ENCODE measurements around the gene TNIP1. TPM values are rescaled to one million over a fixed set of nuclear protein-coding genes. Genes with fewer than 3 reads are reported as not detected.

TNIP1 gene
- total and polyA plus RNA-seq, 10 donors = 67.7 to 260 (median 199) TPM

DNA sequence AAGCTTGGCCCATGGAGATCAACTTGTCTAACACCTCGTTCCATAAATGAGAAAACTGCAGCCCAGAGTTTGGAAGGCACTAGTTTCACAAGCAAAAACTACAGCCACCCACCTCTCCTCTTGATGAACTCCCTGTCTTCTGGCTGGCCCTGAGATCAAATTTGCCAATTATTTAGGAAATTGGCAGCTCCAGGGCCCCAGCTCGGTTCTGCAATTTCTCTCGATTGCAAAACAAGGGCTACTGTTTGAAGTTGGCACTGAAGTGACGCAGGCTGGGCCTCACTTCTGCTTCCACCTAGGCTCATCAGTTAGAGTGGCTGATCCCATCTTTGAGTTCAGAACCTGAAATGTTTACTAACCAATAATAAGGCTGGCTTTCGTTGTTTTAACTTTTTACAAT, 64.1 kb downstream of the TNIP1 start:
- TF ChIP-seq POLR2AphosphoS5 (IDR thresholded peaks at IDR 0.05) = peak in 1 of 3 donors; percentile 60
- no peak for TF ChIP-seq POLR2A (IDR thresholded peaks at IDR 0.05)
- TF ChIP-seq, protein P1, sequence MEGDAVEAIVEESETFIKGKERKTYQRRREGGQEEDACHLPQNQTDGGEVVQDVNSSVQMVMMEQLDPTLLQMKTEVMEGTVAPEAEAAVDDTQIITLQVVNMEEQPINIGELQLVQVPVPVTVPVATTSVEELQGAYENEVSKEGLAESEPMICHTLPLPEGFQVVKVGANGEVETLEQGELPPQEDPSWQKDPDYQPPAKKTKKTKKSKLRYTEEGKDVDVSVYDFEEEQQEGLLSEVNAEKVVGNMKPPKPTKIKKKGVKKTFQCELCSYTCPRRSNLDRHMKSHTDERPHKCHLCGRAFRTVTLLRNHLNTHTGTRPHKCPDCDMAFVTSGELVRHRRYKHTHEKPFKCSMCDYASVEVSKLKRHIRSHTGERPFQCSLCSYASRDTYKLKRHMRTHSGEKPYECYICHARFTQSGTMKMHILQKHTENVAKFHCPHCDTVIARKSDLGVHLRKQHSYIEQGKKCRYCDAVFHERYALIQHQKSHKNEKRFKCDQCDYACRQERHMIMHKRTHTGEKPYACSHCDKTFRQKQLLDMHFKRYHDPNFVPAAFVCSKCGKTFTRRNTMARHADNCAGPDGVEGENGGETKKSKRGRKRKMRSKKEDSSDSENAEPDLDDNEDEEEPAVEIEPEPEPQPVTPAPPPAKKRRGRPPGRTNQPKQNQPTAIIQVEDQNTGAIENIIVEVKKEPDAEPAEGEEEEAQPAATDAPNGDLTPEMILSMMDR (IDR thresholded peaks at IDR 0.05 in 8 of 11, conservative IDR thresholded peaks at IDR 0.05 in 3 of 11) = no peak
- peak; percentile 82 for DNase-seq

DNA sequence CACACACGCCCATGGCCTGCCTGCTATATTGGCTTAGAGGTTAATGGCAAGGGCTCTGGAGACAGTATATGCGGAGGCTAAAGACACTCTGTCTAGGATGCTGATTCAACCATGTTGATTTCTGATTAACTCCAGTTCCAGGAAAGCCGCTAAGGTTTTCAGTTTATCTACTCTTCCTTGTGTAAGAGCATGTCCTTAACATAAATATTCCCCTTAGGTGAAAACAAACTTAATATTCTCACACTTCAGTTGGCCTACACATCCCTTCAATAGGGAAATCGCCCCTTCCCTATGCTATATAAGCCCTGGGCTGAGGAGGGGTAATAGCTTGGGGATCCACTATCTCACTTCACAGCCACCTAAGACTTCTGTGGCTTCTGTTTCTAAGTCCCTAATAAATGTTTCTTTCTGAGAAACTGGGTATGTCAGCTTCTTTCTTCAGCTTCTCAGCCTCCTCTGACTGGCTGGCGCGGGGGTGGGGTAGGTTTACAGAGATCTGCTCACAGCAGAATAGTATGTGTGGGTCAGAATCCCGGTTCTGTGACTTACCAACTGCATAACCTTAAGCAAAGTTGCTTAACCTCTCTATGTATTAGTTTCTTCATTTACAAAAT, 64.8 kb downstream of the TNIP1 start:
- Histone ChIP-seq H3K27ac (peak overlapping the region in 4 of 8 donors; percentile 20 to 65 (median 44)), H3K36me3 (no peaks in the 10 kb centered on the region), H3K9me3 (no peaks in the 10 kb centered on the region), H3K4me3 (no peak overlapping the region), H3K4me1 (peaks cover 0 to 45% (median 17%) of the 10 kb centered on the region in 6 donors), H3K27me3 (replicated peaks in 1 of 7) (peaks cover 0 to 9% (median 0%) of the 10 kb centered on the region in 7 donors)
- intact Hi-C loops (cut with DNase I; ENCODE audit: low total_unique reads) = no loop called here
- no peak for DNase-seq
- WGBS, 5 donors = 88 to 94% (median 90%) methylated on average over 7 of the region's 7 CpGs
- TF ChIP-seq POLR2AphosphoS5 (IDR thresholded peaks at IDR 0.05) (no peak), POLR2A (IDR thresholded peaks at IDR 0.05) (no peak)
- TF ChIP-seq, protein P1 (IDR thresholded peaks at IDR 0.05 in 8 of 11, conservative IDR thresholded peaks at IDR 0.05 in 3 of 11) = no peak

More for the DNA sequence above, 64.1 kb downstream of the TNIP1 start:
- no peaks in the 10 kb centered on the region for H3K9me3 ChIP-seq
- intact Hi-C loops (cut with DNase I; ENCODE audit: low total_unique reads) = no loop called here
- H3K4me3 ChIP-seq = peak overlapping the region in 1 of 8 donors; percentile 10
- peaks cover 0 to 52% (median 23%) of the 10 kb centered on the region in 6 donors for H3K4me1 ChIP-seq
- peaks cover 0 to 9% (median 0%) of the 10 kb centered on the region in 7 donors for H3K27me3 ChIP-seq (replicated peaks in 1 of 7)
- WGBS, 5 donors = 51 to 84% (median 66%) methylated on average over 5 of the region's 5 CpGs
- H3K36me3 ChIP-seq = peaks cover 0 to 3% (median 0%) of the 10 kb centered on the region in 6 donors
- peak overlapping the region in 4 of 8 donors; percentile 31 to 65 (median 50) for H3K27ac ChIP-seq

DNA sequence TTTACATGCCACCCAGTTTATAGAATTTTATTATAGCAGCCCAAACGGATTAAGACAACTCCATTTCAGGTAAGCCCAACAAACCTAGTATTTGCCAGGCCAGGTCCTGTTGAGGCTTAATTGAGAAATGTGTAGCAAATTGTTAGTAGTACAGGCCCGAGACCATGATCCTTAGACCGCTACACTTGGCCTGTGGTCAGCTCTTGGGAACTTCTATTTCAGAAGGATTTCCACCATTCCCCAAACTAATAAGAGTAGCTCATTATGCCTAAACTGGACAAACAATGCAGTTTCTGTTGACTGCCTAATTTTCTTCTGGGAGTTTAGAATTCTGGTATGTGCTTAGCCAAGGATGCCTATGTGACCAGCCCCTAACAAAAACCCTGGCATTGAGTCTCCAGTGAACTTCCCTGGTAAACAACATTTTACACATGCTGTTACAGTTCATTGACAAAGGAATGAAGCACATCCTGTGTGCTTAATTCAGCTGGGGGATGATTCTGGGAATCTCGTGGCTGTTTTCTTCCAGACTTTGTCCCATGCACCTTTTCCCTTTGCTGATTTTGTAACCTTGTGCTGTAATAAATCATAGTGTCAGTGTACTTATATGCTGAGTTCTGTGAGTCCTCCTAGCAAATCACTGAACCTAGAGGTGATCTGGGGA, 66.0 kb downstream of the TNIP1 start:
- Histone ChIP-seq H3K27ac (peak overlapping the region in 5 of 8 donors; percentile 17 to 56 (median 50)), H3K36me3 (no peaks in the 10 kb centered on the region), H3K27me3 (replicated peaks in 1 of 7) (no peaks in the 10 kb centered on the region), H3K4me3 (no peak overlapping the region), H3K4me1 (peaks cover 0 to 33% (median 8%) of the 10 kb centered on the region in 6 donors), H3K9me3 (no peaks in the 10 kb centered on the region)
- DNase-seq = no peak
- intact Hi-C loops (cut with DNase I; ENCODE audit: low total_unique reads) = no loop called here
- 78 to 88% (median 84%) methylated on average over 4 of the region's 4 CpGs for WGBS, 5 donors
- TF ChIP-seq POLR2AphosphoS5 (IDR thresholded peaks at IDR 0.05) (peak in 1 of 3 donors; percentile 20), POLR2A (IDR thresholded peaks at IDR 0.05) (no peak)
- TF ChIP-seq, protein P1 (IDR thresholded peaks at IDR 0.05 in 8 of 11, conservative IDR thresholded peaks at IDR 0.05 in 3 of 11) = no peak

DNA sequence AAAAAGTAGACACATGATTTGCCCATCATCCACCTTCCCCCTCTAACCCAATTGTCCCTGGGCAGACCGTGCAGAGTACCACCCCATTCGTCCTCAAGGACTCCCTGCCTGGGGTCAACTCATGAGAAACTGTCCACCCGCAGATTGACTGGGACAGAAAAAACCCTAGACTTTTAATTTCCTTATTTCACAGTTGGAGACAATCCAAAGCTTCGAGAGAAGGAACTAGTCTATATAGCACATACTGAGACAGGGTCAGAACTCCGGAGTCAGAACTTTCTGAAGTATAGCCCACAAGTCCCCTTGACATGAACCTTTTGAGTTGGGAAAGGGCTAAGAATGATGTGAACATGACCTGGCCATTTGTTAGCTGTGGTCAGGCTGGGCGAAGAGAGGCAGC, 68.0 kb downstream of the TNIP1 start:
- 51 to 68% (median 61%) methylated on average over 6 of the region's 6 CpGs for WGBS, 5 donors
- peaks cover 0 to 29% (median 7%) of the 10 kb centered on the region in 6 donors for H3K4me1 ChIP-seq
- H3K4me3 ChIP-seq = no peak overlapping the region
- H3K9me3 ChIP-seq = no peaks in the 10 kb centered on the region
- no peak for TF ChIP-seq POLR2A (IDR thresholded peaks at IDR 0.05)
- TF ChIP-seq, protein P1 (IDR thresholded peaks at IDR 0.05 in 8 of 11, conservative IDR thresholded peaks at IDR 0.05 in 3 of 11) = no peak
- TF ChIP-seq POLR2AphosphoS5 (IDR thresholded peaks at IDR 0.05) = no peak
- H3K27me3 ChIP-seq (replicated peaks in 1 of 7) = no peaks in the 10 kb centered on the region
- DNase-seq = no peak
- intact Hi-C loops (cut with DNase I; ENCODE audit: low total_unique reads) = no loop called here
- peak overlapping the region in 2 of 8 donors; percentile 0 to 18 for H3K27ac ChIP-seq
- H3K36me3 ChIP-seq = no peaks in the 10 kb centered on the region

Data from spleen (tissue), 11 donors.